ENCODE results near the gene NINL.

NINL gene

GRCh38 chr20:25459111-25459830 lies 126.1 kb downstream of the NINL start:
- DNase-seq: no peak

- DNase-seq: no peak
Observed at GRCh38 chr20:25457886-25458680, 127.2 kb downstream of the NINL start.

- no peak for DNase-seq
Observed at GRCh38 chr20:25454153-25454900, 131.0 kb downstream of the NINL start.

GRCh38 chr20:25453035-25453810 lies 132.1 kb downstream of the NINL start:
- no peak for DNase-seq

GRCh38 chr20:25452333-25452732 lies 133.0 kb downstream of the NINL start:
- DNase-seq: no peak

GRCh38 chr20:25447671-25448070 lies 137.7 kb downstream of the NINL start:
- no peak for DNase-seq

GRCh38 chr20:25444556-25444955 lies 140.8 kb downstream of the NINL start:
- no peak for DNase-seq

- DNase-seq: no peak
Observed at GRCh38 chr20:25439328-25439727, 146.0 kb downstream of the NINL start.

GRCh38 chr20:25437153-25437581 lies 148.2 kb downstream of the NINL start:
- no peak for DNase-seq

GRCh38 chr20:25424536-25424935 lies 160.8 kb downstream of the NINL start:
- DNase-seq: no peak

GRCh38 chr20:25422032-25422431 lies 163.3 kb downstream of the NINL start:
- no peak for DNase-seq

- no peak for DNase-seq
Observed at GRCh38 chr20:25421102-25421501, 164.2 kb downstream of the NINL start.

- no peak for DNase-seq
Observed at GRCh38 chr20:25418776-25419175, 166.6 kb downstream of the NINL start.

- DNase-seq: no peak
Observed at GRCh38 chr20:25408890-25409289, 176.4 kb downstream of the NINL start.

- no peak for DNase-seq
Observed at GRCh38 chr20:25408170-25408547, 177.2 kb downstream of the NINL start.

GRCh38 chr20:25407311-25408169 lies 177.8 kb downstream of the NINL start, which contains the start of gene GINS1:
TSS of gene GINS1 (plus strand) at chr20:25407673. CDS start at chr20:25407821, 148 bp downstream.
- peak; percentile 88 for DNase-seq
